Measurements from ENCODE around the gene MBTPS1. TPM values are rescaled to one million over a fixed set of nuclear protein-coding genes. Genes with fewer than 3 reads are reported as not detected.

MBTPS1 gene
- total RNA-seq, 4 donors from 2014 or later: 85.1 to 122 (median 105) TPM

- TF ChIP-seq CTCF (IDR thresholded peaks at IDR 0.05; ENCODE audit: low read depth): no peak
Observed at GRCh38 chr16:84155771-84156170, 39.0 kb upstream of the MBTPS1 start.

GRCh38 chr16:84155226-84155625 lies 38.5 kb upstream of the MBTPS1 start:
- no peak for TF ChIP-seq CTCF (IDR thresholded peaks at IDR 0.05; ENCODE audit: low read depth)

DNA sequence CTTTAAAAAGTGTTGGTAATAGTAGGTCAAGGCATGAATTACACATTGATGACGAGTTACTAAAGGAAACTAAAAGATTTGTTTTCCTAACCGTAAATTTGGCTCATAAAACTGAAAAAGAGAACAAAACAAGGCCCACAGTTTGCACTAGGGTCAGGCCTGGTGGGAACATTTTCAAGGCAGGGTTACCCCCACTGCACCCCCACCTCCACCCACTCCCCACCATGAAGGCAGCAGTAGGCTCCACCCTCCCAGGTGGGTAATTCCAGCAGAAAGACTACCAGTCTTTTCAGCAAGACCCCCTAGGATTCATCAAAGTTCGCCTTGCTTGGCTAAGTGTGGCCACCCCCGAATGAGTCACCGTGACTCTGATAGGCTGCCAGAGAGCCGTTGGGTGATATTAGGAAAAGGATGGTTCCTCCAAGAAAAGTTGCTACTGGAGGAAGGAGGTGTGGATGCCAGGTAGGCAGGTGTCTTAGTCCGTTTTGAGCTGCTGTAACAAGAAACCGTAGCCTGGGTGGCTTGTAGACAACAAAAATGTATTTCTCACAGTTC lies 37.0 kb upstream of the MBTPS1 start:
- TF ChIP-seq CTCF (IDR thresholded peaks at IDR 0.05; ENCODE audit: low read depth): no peak

DNA sequence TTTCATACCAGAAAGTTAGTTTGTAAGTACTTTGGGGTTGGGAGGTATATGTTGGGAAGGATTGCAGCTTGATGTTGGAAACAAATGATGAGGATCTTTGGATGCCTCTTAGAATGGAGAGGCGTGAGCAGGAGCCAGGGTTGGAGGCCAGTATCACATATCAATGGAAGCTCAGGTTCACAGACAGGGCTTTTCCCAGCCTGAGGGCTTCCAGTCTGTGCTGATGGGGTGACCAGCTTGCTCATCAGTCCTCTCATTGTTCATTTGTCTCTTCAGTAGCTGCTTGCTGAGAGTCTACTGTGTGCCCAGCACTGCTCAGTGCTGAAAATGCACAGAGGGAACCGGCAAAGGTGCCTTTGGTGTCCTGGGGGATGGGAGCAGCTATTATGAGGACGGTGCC lies 34.2 kb upstream of the MBTPS1 start:
- no peak for TF ChIP-seq CTCF (IDR thresholded peaks at IDR 0.05; ENCODE audit: low read depth)

GRCh38 chr16:84144859-84145639 lies 28.3 kb upstream of the MBTPS1 start, which contains the start of the genes DNAAF1 and HSDL1:
DNAAF1 (plus strand) TSS chr16:84145308; CDS start chr16:84145441, 133 bp downstream.
HSDL1 (minus strand) TSS chr16:84145177; CDS start chr16:84131321, 13,856 bp downstream.
- TF ChIP-seq CTCF (IDR thresholded peaks at IDR 0.05; ENCODE audit: low read depth): no peak

- TF ChIP-seq CTCF (IDR thresholded peaks at IDR 0.05; ENCODE audit: low read depth): no peak
Observed at GRCh38 chr16:84144209-84144858, 27.6 kb upstream of the MBTPS1 start.

DNA sequence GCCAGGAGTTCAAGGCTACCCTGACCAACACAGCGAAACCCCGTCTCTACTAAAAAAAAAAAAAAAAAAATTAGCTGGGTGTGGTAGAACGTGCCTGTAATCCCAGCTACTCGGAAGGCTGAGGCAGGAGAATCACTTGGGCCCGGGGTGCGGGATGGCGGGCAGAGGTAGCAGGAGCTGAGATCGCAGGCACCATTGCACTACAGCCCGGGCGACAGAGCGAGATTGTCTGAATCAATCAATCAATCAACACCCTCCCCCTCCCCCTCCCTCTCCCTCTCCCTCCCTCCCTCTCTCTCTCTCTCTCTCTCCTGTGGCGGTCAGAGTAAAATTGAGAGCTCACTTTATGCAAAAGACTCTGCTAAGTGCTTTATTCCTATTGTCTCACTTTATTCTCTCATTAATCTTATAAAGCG lies 27.1 kb upstream of the MBTPS1 start:
- no peak for TF ChIP-seq CTCF (IDR thresholded peaks at IDR 0.05; ENCODE audit: low read depth)
